SK-N-SH (cell line): ENCODE data around the gene MT1X. TPM values are rescaled to one million over a fixed set of nuclear protein-coding genes. Genes with fewer than 3 reads are reported as not detected.
"Not testable (repeated sequence)": the region's sequence is repeated elsewhere in the genome, so short reads cannot be mapped to it uniquely, and the experiment has no call there.

ENCODE experiments used
- CTCF ChIA-PET: fragments of 300-600, 350-600 bp; formaldehyde crosslinking; extraction: SDS; loops from one replicate; lab custom pipeline; 2021; lab: Yijun Ruan, JAX
- POLR2A ChIA-PET: fragments of 350-600 bp; sonication (Branson Sonifier 250); formaldehyde crosslinking; extraction: SDS; loops from one replicate; lab custom pipeline; 2020; ENCODE audit warnings: antibody characterized with exemption, inconsistent platforms; lab: Yijun Ruan, JAX
- DNase-seq: peaks from one replicate; pipeline ENCODE4 v3.0.0; 2012
- H2AFZ ChIP-seq: fragments of 200-600 bp; sonication (generic); 2 replicates; pipeline ENCODE4 v1.8.1; 2016; ENCODE audit warnings: antibody characterized with exemption, mild to moderate bottlenecking, low read depth
- H3F3A ChIP-seq: fragments of 200-600 bp; sonication (generic); replicated peaks from 2 replicates; pipeline ENCODE3; 2016; ENCODE audit warnings: antibody characterized with exemption, mild to moderate bottlenecking; ENCODE audit not compliant: insufficient read depth
- H3K27ac ChIP-seq, 2 experiments: fragments of 200-500 bp in 1 of 2; fragments of 200-600 bp in 1 of 2; sonication (Bioruptor generic) in 1 of 2; sonication (generic), shearing (Covaris generic) in 1 of 2; 2 replicates each; pipeline versions ENCODE4 v1.5.1 to v1.6.1; 2014 to 2016; ENCODE audit warnings: low read depth in 2 of 2, inconsistent platforms in 1 of 2, low read length in 1 of 2, mild to moderate bottlenecking in 1 of 2, mixed read lengths in 1 of 2
- H3K27me3 ChIP-seq: fragments of 200-600 bp; sonication (generic), shearing (Covaris generic); 2 replicates; pipeline ENCODE4 v1.6.1; 2016; ENCODE audit warnings: mixed run types; ENCODE audit not compliant: insufficient read depth
- H3K36me3 ChIP-seq, 2 experiments: fragments of 200-500 bp in 1 of 2; fragments of 200-600 bp in 1 of 2; sonication (Bioruptor generic) in 1 of 2; sonication (generic) in 1 of 2; replicated peaks in 1 of 2; 2 replicates each; pipeline versions ENCODE3 to v1.5.1; 2014 to 2016; ENCODE audit warnings: low read length in 1 of 2, mild to moderate bottlenecking in 1 of 2; ENCODE audit not compliant: insufficient read depth in 2 of 2, control insufficient read depth in 1 of 2
- H3K4me1 ChIP-seq, 2 experiments: fragments of 200-500 bp in 1 of 2; fragments of 200-600 bp in 1 of 2; sonication (Bioruptor generic) in 1 of 2; sonication (generic), shearing (Covaris generic) in 1 of 2; 2 replicates each; pipeline versions ENCODE4 v1.5.1 to v1.6.1; 2014 to 2016; ENCODE audit warnings: low read depth in 1 of 2, low read length in 1 of 2, mixed run types in 1 of 2; ENCODE audit not compliant: insufficient read depth in 2 of 2, control insufficient read depth in 1 of 2
- H3K4me2 ChIP-seq: fragments of 200-600 bp; sonication (generic), shearing (Covaris generic); 2 replicates; pipeline ENCODE4 v1.6.1; 2017; ENCODE audit warnings: mixed run types
- H3K4me3 ChIP-seq, 2 experiments: fragments of 200-500 bp in 1 of 2; fragments of 200-600 bp in 1 of 2; sonication (Bioruptor generic) in 1 of 2; sonication (generic), shearing (Covaris generic) in 1 of 2; 2 replicates each; pipeline versions ENCODE4 v1.5.1 to v1.8.1; 2014 to 2016; ENCODE audit warnings: low read depth in 2 of 2, inconsistent platforms in 1 of 2, low read length in 1 of 2, mild to moderate bottlenecking in 1 of 2, mixed read lengths in 1 of 2, moderate library complexity in 1 of 2
- H3K79me2 ChIP-seq: fragments of 200-600 bp; sonication (generic); 2 replicates; pipeline ENCODE4 v1.8.1; 2017; ENCODE audit warnings: mild to moderate bottlenecking; ENCODE audit not compliant: insufficient read depth
- H3K9ac ChIP-seq: fragments of 200-600 bp; sonication (generic); 2 replicates; pipeline ENCODE4 v1.6.1; 2017; ENCODE audit warnings: mixed run types
- H3K9me2 ChIP-seq: fragments of 200-600 bp; sonication (generic); 2 replicates; pipeline ENCODE4 v1.6.1; 2017; ENCODE audit warnings: mixed run types
- H3K9me3 ChIP-seq: fragments of 200-600 bp; sonication (generic); 2 replicates; pipeline ENCODE4 v1.6.1; 2017; ENCODE audit warnings: mixed run types, mild to moderate bottlenecking, moderate library complexity
- H4K20me1 ChIP-seq: fragments of 200-600 bp; sonication (generic); 2 replicates; pipeline ENCODE4 v1.6.1; 2017; ENCODE audit warnings: mild to moderate bottlenecking, mixed run types; ENCODE audit not compliant: insufficient read depth
- CHD2 ChIP-seq: fragments of 150-350 bp; IDR thresholded peaks from 2 replicates; pipeline ENCODE4 v1.6.1; 2018; ENCODE audit warnings: low read length; ENCODE audit not compliant: partially characterized antibody
- CTCF ChIP-seq: fragments of 200-600 bp; sonication (generic); IDR thresholded peaks from 2 replicates; pipeline ENCODE4 v1.6.1; 2017; ENCODE audit warnings: antibody characterized with exemption, mild to moderate bottlenecking, moderate library complexity
- RAD21 ChIP-seq: IDR thresholded peaks from 2 replicates; pipeline ENCODE4 v1.6.1; 2012; ENCODE audit warnings: mild to moderate bottlenecking, low read length
- RCOR1 ChIP-seq: fragments of 150-350 bp; IDR thresholded peaks from 2 replicates; pipeline ENCODE4 v1.6.1; 2017; ENCODE audit warnings: antibody characterized with exemption, low read length
- SMC3 ChIP-seq: IDR thresholded peaks from 2 replicates; pipeline ENCODE4 v1.6.1; 2012; ENCODE audit warnings: low read depth, low read length, improper control_type of control experiment
- TCF12 ChIP-seq: IDR thresholded peaks from 2 replicates; pipeline ENCODE4 v1.4.0; 2012
- USF1 ChIP-seq: IDR thresholded peaks from 2 replicates; pipeline ENCODE4 v1.4.0; 2012; ENCODE audit warnings: low read depth, borderline replicate concordance
- WGBS: methylation state at CpG from one replicate; pipeline ENCODE4 v1.1.6; 2017; ENCODE audit warnings: low lambda C conversion rate; 5-methylcytosine and 5-hydroxymethylcytosine counted together
- polyA plus RNA-seq, 3 experiments: library from polyadenylated mRNA; depleted of rRNA; stranded (reverse); fragments of >200 nt; gene quantifications; 2 replicates each; pipeline ENCODE4 v1.2.3, GENCODE V29; 2012

MT1X gene
- polyA plus RNA-seq, 1 of the 3 experiments (the other 2 are of a cell fraction): 213 TPM

- peak; percentile 33 for TF ChIP-seq SMC3
- TF ChIP-seq CTCF: peak; percentile 46
- TF ChIP-seq RCOR1: no peak
- TF ChIP-seq CHD2: no peak
- TF ChIP-seq RAD21: peak; percentile 52
- TF ChIP-seq, all 33 proteins: peak for 3
- no peaks in the 10 kb centered on the region for H4K20me1 ChIP-seq
- H3K27ac ChIP-seq: no peak overlapping the region
- H3K36me3 ChIP-seq: no peaks in the 10 kb centered on the region
- no peaks in the 10 kb centered on the region for H3F3A ChIP-seq
- H3K9me2 ChIP-seq: no peaks in the 10 kb centered on the region
- no peak overlapping the region for H3K4me3 ChIP-seq
- 70% methylated on average over 12 of the region's 12 CpGs for WGBS
- H3K27me3 ChIP-seq: peaks cover 23% of the 10 kb centered on the region
- H3K79me2 ChIP-seq: no peaks in the 10 kb centered on the region
- no peak overlapping the region for H2AFZ ChIP-seq
- DNase-seq: no peak
- H3K9me3 ChIP-seq: no peaks in the 10 kb centered on the region
- H3K4me2 ChIP-seq: no peak overlapping the region
- no peaks in the 10 kb centered on the region; a peak in 1 of 4 replicates for H3K4me1 ChIP-seq
- CTCF ChIA-PET: interaction anchor here (0.6 to 1.2 kb wide), 8 partner anchors 11 to 1122 kb away, joined by 3 to 4 read pairs (median 3); no protein-coding TSS in a partner anchor
- H3K9ac ChIP-seq: no peak overlapping the region
- POLR2A ChIA-PET: no interaction called here
Observed at GRCh38 chr16:56673921-56674320, 8.3 kb upstream of the MT1X start.

- POLR2A ChIA-PET, H3F3A ChIP-seq, H2AFZ ChIP-seq, H3K27ac ChIP-seq, H3K4me1 ChIP-seq, H4K20me1 ChIP-seq, H3K9me3 ChIP-seq, DNase-seq, H3K79me2 ChIP-seq, H3K4me3 ChIP-seq, H3K9me2 ChIP-seq, H3K4me2 ChIP-seq, H3K36me3 ChIP-seq, H3K9ac ChIP-seq: not testable (repeated sequence)
- CTCF ChIA-PET: interaction anchor here (0.7 to 1.2 kb wide), 5 partner anchors 11 to 119 kb away, joined by 3 read pairs; no protein-coding TSS in a partner anchor
- 87% methylated on average over 6 of the region's 6 CpGs for WGBS
- H3K27me3 ChIP-seq: peaks cover 17% of the 10 kb centered on the region; the same call in 1 of the 2 replicates
Observed at GRCh38 chr16:56674570-56674969, 7.7 kb upstream of the MT1X start.

- no peak for DNase-seq
- Histone ChIP-seq H4K20me1 (no peaks in the 10 kb centered on the region), H3K79me2 (no peaks in the 10 kb centered on the region), H3K27me3 (peaks cover 5% of the 10 kb centered on the region; the same call in 1 of the 2 replicates), H3K36me3 (no peaks in the 10 kb centered on the region), H3K4me3 (no peak overlapping the region), H3K9me2 (no peaks in the 10 kb centered on the region), H3K4me2 (no peak overlapping the region), H3F3A (no peaks in the 10 kb centered on the region), H3K9me3 (no peaks in the 10 kb centered on the region), H2AFZ (no peak overlapping the region), H3K27ac (no peak overlapping the region), H3K4me1 (no peaks in the 10 kb centered on the region; a peak in 1 of 4 replicates), H3K9ac (no peak overlapping the region)
- ChIA-PET CTCF (interaction anchor here (1.0 kb wide), 1 partner anchor 238 kb away, joined by 3 read pairs; no protein-coding TSS in a partner anchor), POLR2A (no interaction called here)
- WGBS: 86% methylated on average over 18 of the region's 32 CpGs
- TF ChIP-seq USF1 (no peak), TCF12 (no peak)
Observed at GRCh38 chr16:56675685-56676210, 6.5 kb upstream of the MT1X start.
